ENCODE results near the gene DDX41. TPM values are rescaled to one million over a fixed set of nuclear protein-coding genes. Genes with fewer than 3 reads are reported as not detected.

The DDX41 gene
- total and polyA plus RNA-seq, 2 of the 13 experiments (the other 11 are each of a cell fraction or from before 2014, with no cell fraction given), result 62.8 to 105 TPM

- no peak for TF ChIP-seq ZNF513 (CRISPR knock-in tag; conservative IDR thresholded peaks at IDR 0.05)
- TF ChIP-seq AFF4 (CRISPR knock-in tag; IDR thresholded peaks at IDR 0.05), result no peak
- TF ChIP-seq SIX1 (CRISPR knock-in tag; IDR thresholded peaks at IDR 0.05; ENCODE audit: borderline replicate concordance), result no peak
- no peak for TF ChIP-seq MTF2 (CRISPR knock-in tag; IDR thresholded peaks at IDR 0.05; ENCODE audit: borderline replicate concordance)
- TF ChIP-seq MAF1 (CRISPR knock-in tag; IDR thresholded peaks at IDR 0.05; ENCODE audit: borderline replicate concordance), result no peak
- no peak for TF ChIP-seq GATA4 (IDR thresholded peaks at IDR 0.05; ENCODE audit: borderline replicate concordance, low read depth)
- TF ChIP-seq NR2F6 (IDR thresholded peaks at IDR 0.05), result no peak
- TF ChIP-seq NR2F6 (CRISPR knock-in tag; IDR thresholded peaks at IDR 0.05), result no peak
- no peak for TF ChIP-seq CCDC6 (CRISPR knock-in tag; IDR thresholded peaks at IDR 0.05)
Measured at GRCh38 chr5:177466861-177467260, 49.9 kb downstream of the DDX41 start (continued).

- Histone ChIP-seq H2AFZ (ENCODE audit: low read length) (no peak overlapping the region), H3K4me2 (ENCODE audit: low read depth, low read length) (no peak overlapping the region), H3K9me3 (ENCODE audit: low read length) (no peaks in the 10 kb centered on the region), H3K9ac (ENCODE audit: insufficient read depth, low read depth, low read length) (no peak overlapping the region), H3K4me1 (ENCODE audit: insufficient read depth, low read length) (no peaks in the 10 kb centered on the region), H3K36me3 (replicated peaks in 1 of 2; ENCODE audit: control insufficient read depth in 1 of 2, insufficient read depth in 2 of 2, low read length in 2 of 2) (peaks cover 6 to 16% of the 10 kb centered on the region in 2 experiments; a peak in 3 of 5 replicates), H3K27me3 (ENCODE audit: control insufficient read depth in 1 of 2, insufficient read depth in 2 of 2, low read length in 2 of 2) (no peaks in the 10 kb centered on the region), H4K20me1 (ENCODE audit: insufficient read depth, low read length) (peaks cover 8% of the 10 kb centered on the region; the same call in 1 of the 2 replicates), H3K27ac (ENCODE audit: extremely low read length, insufficient read depth, low read length) (no peak overlapping the region), H3K79me2 (ENCODE audit: insufficient read depth, low read length) (no peaks in the 10 kb centered on the region), H3K4me3 (replicated peaks in 1 of 3; ENCODE audit: insufficient read depth in 1 of 3, low read depth in 2 of 3, low read length in 3 of 3) (no peak overlapping the region)
- BruUV-seq (replicated peaks), result no TSS peak
- FAIRE-seq (no peak), ATAC-seq (no peak), DNase-seq (ENCODE audit: low spot score) (no peak)
- intact Hi-C loops (cut with micrococcal nuclease; ENCODE audit: unreplicated experiment), result no loop called here
- WGBS (ENCODE audit: low lambda C conversion rate), result 99% methylated on average over 11 of the region's 11 CpGs
- ChIA-PET POLR2A (no interaction called here), CTCF (ENCODE audit: low intra/inter-chr PET ratio, low total read pairs) (no interaction called here)
- in situ Hi-C loops (cut with HindIII; ENCODE audit: extremely low pct_ligation_motif_present, low pct_unique_long_range_greater_than_20kb), result loop anchor here (25.0 kb wide), 1 partner anchor 353 kb away; no protein-coding TSS in a partner anchor
- no peak for TF ChIP-seq SP4 (CRISPR knock-in tag; IDR thresholded peaks at IDR 0.05)
- no peak for TF ChIP-seq SKIL (CRISPR knock-in tag; IDR thresholded peaks at IDR 0.05; ENCODE audit: borderline replicate concordance)
- no peak for TF ChIP-seq CCAR2 (optimal IDR thresholded peaks at IDR 0.05; ENCODE audit: low read depth, low read length)
- no peak for TF ChIP-seq ZNF709 (CRISPR knock-in tag; IDR thresholded peaks at IDR 0.05)
- no peak for TF ChIP-seq KLF16 (CRISPR knock-in tag; IDR thresholded peaks at IDR 0.05)
- no peak for TF ChIP-seq DNMT3B (CRISPR knock-in tag; conservative IDR thresholded peaks at IDR 0.05)
- no peak for TF ChIP-seq TOPORS (CRISPR knock-in tag; IDR thresholded peaks at IDR 0.05)
- TF ChIP-seq NR3C1 (CRISPR knock-in tag; IDR thresholded peaks at IDR 0.05), result no peak
- no peak for TF ChIP-seq TGIF2 (CRISPR knock-in tag; IDR thresholded peaks at IDR 0.05)
Measured at GRCh38 chr5:177465044-177465443, 51.7 kb downstream of the DDX41 start.

All from HepG2 (cell line).